HG03460 (cell line): Measurements from ENCODE around the gene GPC6.
"Not testable (repeated sequence)": the region's sequence is repeated elsewhere in the genome, so short reads cannot be mapped to it uniquely, and the experiment has no call there.

Experiments used
- ATAC-seq: cut with Tn5 transposase; IDR thresholded peaks from one replicate; pipeline ENCODE4 v1.9.1; 2021; ENCODE audit not compliant: unreplicated experiment

GPC6 gene

GRCh38 chr13:94329754-94330551, 1103.3 kb downstream of the GPC6 start:
- no peak for ATAC-seq

GRCh38 chr13:94330552-94331071, 1104.0 kb downstream of the GPC6 start:
- ATAC-seq = no peak

- no peak for ATAC-seq
Observed at GRCh38 chr13:94331281-94331680, 1104.7 kb downstream of the GPC6 start.

GRCh38 chr13:94332359-94333096, 1105.9 kb downstream of the GPC6 start:
- no peak for ATAC-seq

GRCh38 chr13:94333131-94333820, 1106.7 kb downstream of the GPC6 start:
- ATAC-seq = no peak

GRCh38 chr13:94335761-94336526, 1109.3 kb downstream of the GPC6 start:
- ATAC-seq = no peak

GRCh38 chr13:94339116-94339687, 1112.6 kb downstream of the GPC6 start:
- no peak for ATAC-seq

GRCh38 chr13:94342436-94343242, 1116.0 kb downstream of the GPC6 start:
- no peak for ATAC-seq

GRCh38 chr13:94343243-94343585, 1116.6 kb downstream of the GPC6 start:
- ATAC-seq = no peak

- not testable (repeated sequence) for ATAC-seq
Observed at GRCh38 chr13:94343687-94344086, 1117.1 kb downstream of the GPC6 start.

GRCh38 chr13:94344126-94344818, 1117.7 kb downstream of the GPC6 start:
- no peak for ATAC-seq

GRCh38 chr13:94345374-94346195, 1119.0 kb downstream of the GPC6 start:
- no peak for ATAC-seq

- no peak for ATAC-seq
Observed at GRCh38 chr13:94346261-94347019, 1119.8 kb downstream of the GPC6 start.

GRCh38 chr13:94351292-94351990, 1124.8 kb downstream of the GPC6 start:
- ATAC-seq = no peak

- ATAC-seq = no peak
Observed at GRCh38 chr13:94352057-94352456, 1125.5 kb downstream of the GPC6 start.

- ATAC-seq = no peak
Observed at GRCh38 chr13:94353167-94353710, 1126.6 kb downstream of the GPC6 start.

GRCh38 chr13:94359875-94360274, 1133.3 kb downstream of the GPC6 start:
- ATAC-seq = no peak
